NCI-H226 (cell line): ENCODE measurements around the gene PLCB1.
"Not testable (repeated sequence)": the region's sequence is repeated elsewhere in the genome, so short reads cannot be mapped to it uniquely, and the experiment has no call there.

ENCODE experiments used
- DNase-seq: peaks from one replicate; pipeline ENCODE4 v3.0.0-alpha.2; 2015

The PLCB1 gene

GRCh38 chr20:8423482-8423881 lies 291.4 kb downstream of the PLCB1 start:
- no peak for DNase-seq

- peak; percentile 74 for DNase-seq
These were observed 291.9 kb downstream of the PLCB1 start for GRCh38 chr20:8424010-8424409.

GRCh38 chr20:8425016-8425415 lies 292.9 kb downstream of the PLCB1 start:
- no peak for DNase-seq

GRCh38 chr20:8425802-8426201 lies 293.7 kb downstream of the PLCB1 start:
- no peak for DNase-seq

GRCh38 chr20:8427419-8428040 lies 295.5 kb downstream of the PLCB1 start:
- DNase-seq: no peak

- no peak for DNase-seq
These were observed 296.9 kb downstream of the PLCB1 start for GRCh38 chr20:8428988-8429387.

- no peak for DNase-seq
These were observed 299.7 kb downstream of the PLCB1 start for GRCh38 chr20:8431538-8432434.

GRCh38 chr20:8432435-8433148 lies 300.5 kb downstream of the PLCB1 start:
- no peak for DNase-seq

- no peak for DNase-seq
These were observed 301.2 kb downstream of the PLCB1 start for GRCh38 chr20:8433291-8433690.

- peak; percentile 7 for DNase-seq
These were observed 302.3 kb downstream of the PLCB1 start for GRCh38 chr20:8434326-8434876.

GRCh38 chr20:8435285-8436035 lies 303.4 kb downstream of the PLCB1 start:
- no peak for DNase-seq

GRCh38 chr20:8436938-8437337 lies 304.9 kb downstream of the PLCB1 start:
- not testable (repeated sequence) for DNase-seq

GRCh38 chr20:8438748-8439147 lies 306.7 kb downstream of the PLCB1 start:
- no peak for DNase-seq

GRCh38 chr20:8443464-8444072 lies 311.5 kb downstream of the PLCB1 start:
- no peak for DNase-seq

GRCh38 chr20:8447262-8448120 lies 315.4 kb downstream of the PLCB1 start:
- DNase-seq: no peak

GRCh38 chr20:8449123-8449522 lies 317.1 kb downstream of the PLCB1 start:
- no peak for DNase-seq

- DNase-seq: peak; percentile 59
These were observed 322.2 kb downstream of the PLCB1 start for GRCh38 chr20:8454137-8454712.

- DNase-seq: no peak
These were observed 324.7 kb downstream of the PLCB1 start for GRCh38 chr20:8456765-8457164.

- no peak for DNase-seq
These were observed 325.9 kb downstream of the PLCB1 start for GRCh38 chr20:8457978-8458377.

- no peak for DNase-seq
These were observed 329.1 kb downstream of the PLCB1 start for GRCh38 chr20:8461186-8461585.

GRCh38 chr20:8464368-8464767 lies 332.3 kb downstream of the PLCB1 start:
- no peak for DNase-seq
